NCI-H187 (cell line): Measurements from ENCODE around the gene FALEC.
A peak's percentile ranks its signal among the peaks of the same experiment; 100 is the strongest.

Source experiments
- DNase-seq, 2 experiments: peaks; one replicate each; lab custom pipeline; 2025; lab: John Stamatoyannopoulos, UW

Gene FALEC

DNA sequence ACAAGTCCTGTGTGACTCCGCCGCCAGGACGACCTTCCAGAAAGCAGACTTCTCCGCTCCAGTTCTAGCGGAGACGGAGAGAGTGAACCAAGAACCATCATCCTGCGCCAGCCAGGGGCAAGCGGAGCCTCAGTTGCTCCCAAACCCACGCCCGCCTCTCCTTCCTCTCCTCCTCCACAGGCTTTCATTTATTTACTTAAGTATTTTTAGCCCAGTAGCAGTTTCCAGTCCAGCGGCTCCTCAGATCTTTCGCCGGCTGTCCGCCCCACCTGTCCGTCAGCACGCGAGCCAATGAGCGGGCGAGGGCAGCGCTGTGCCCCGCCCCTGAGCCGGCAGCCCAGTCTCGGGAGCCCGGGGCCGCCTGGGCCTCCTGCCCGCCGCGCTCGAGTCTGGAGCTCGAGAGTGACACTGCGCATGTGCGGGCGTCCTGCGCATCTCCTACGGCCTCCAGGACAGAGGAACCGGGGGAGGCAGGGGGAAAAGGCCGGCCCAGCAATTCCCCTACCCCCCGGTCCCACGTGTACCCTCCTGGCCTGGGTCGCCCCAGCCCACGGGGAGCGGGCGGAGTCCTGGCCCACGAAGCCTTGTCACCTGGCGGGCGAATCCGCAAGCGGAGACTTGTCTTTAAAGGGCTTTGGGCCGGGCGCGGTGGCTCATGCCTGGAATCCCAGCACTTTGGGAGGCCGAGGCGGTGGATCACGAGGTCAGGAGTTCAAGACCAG is at the start of gene FALEC:
FALEC (plus strand) TSS at position 425 of the 722 bp plus-strand sequence.
- peak; percentile 98 to 100 for DNase-seq

DNA sequence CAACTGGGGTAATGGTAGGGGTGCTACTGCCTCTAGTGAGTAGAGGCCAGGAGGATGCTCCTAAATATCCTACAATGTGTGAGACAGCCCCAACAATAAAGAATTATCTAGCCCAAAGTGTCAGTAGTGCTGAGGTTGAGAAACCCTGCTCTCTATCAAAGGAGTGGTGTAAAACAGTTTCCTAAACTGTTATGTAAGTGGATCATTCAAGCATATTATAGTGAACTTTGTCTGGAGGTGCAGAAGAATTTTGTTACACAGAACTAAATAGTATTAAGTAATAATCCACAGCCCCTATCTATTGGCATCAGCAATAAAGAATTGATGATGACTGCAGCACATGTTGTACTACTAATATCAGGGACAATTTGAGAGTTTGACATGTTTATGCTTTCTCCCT is 48.6 kb upstream of the FALEC start:
- no peak for DNase-seq

DNA sequence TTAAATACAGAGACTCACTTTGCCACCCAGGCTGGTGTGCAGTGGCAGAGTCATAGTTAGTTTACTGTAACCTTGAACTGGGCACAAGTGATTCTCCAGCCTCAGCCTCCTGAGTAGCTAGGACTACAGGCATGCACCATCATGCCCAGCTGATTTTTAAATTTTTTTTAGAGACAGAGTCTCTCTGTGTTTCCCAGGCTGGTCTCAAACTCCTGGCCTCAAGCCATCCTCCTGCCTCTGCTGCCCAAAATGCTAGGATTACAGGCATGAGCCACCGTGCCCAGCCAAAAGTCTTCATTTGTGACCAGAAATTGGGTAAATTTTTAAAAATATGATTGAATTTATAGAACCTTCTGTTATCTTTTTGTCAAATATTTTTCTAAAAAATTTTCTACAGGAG is 46.3 kb upstream of the FALEC start:
- no peak for DNase-seq

DNA sequence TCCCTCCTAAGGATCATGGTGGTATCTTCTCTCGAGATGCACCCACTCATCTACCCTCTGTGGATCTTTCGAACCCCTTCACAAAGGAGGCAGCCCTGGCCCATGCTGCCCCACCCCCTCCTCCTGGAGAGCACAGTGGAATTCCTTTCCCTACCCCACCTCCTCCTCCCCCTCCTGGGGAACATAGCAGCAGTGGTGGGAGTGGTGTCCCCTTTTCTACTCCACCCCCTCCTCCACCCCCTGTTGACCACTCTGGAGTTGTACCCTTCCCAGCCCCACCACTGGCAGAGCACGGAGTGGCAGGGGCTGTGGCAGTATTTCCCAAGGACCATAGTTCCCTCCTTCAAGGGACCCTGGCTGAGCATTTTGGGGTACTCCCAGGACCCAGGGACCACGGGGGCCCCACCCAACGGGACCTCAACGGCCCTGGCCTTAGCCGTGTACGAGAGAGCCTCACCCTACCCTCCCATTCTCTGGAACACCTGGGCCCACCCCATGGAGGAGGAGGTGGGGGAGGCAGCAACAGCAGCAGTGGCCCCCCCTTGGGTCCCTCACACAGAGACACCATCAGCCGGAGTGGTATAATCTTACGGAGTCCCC is 42.9 kb upstream of the FALEC start:
- no peak for DNase-seq

DNA sequence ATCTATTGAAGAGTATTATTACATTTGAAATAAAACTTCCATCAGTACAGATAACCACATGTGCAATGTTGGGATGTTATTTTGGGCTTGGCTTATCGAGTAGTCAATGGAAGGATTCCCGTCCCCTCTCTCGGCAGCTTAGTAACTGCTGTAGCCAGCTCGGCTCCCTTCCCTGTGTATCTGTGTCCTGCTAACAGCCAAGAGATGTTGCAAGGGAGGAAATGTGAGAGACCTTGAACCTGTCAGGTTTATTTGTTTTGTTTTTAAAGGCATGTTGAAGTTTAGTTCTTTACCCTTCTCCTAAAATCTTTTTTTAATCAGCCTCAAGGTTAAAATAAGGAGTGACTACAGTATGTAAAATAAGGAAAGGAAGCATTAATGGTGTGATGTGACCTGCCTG is 41.9 kb upstream of the FALEC start:
- DNase-seq = no peak

DNA sequence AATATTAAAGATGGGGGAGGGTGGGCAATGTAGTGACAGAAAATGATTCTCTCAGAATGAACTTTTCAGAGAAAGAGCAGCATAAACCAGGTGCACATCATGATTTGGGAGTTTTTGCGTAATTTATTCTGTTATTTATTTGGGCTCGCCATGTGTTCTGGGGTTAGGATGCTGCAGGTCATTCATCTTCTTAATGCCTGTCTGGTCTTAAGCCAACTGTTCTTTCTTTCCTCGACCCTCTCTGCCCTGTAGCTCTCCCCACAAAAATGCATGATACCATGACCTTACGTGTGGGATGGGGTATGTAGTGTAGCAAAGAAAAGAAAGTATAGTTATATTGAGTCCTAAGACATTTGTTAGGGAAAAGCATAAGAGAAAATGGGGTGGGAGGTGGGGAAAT is 40.7 kb upstream of the FALEC start:
- no peak for DNase-seq

DNA sequence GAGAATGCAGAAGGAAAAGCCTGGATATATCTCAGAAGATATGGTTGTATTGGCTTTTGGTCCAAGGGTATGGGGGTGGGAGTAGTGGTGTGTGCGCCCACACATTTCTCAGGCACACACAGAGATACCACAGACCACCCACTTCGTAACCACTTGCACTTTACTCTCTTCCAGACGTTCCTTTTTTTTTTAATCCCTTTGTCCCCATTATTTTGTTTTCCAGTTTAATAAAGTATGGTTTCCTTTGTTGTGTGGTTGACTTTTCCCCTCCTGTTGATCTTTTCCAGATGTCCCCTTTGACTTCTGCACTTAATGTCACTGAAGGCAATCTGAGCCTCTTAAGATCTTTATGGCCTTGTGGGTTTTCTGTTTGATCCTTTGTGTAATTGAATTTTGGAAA is 38.8 kb upstream of the FALEC start:
- no peak for DNase-seq

DNA sequence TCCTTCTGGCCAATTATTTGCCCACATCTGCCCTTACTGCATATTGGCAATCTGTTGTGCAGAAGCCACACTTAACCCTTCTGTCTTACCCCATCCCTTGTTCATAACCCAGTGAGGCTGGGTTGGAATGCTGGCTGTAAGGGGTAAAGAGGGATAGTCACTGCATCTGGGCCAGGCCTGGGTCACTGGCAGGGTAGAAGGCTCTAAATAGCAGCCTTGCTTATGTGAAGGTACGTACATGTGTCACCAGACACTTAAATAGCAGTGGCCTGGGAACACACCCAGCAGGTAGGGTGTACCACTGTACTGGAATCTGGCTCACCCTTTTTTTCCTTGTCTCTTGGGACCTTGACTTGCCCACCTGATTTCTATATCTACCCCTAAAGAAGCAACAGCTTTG is 38.2 kb upstream of the FALEC start:
- DNase-seq = no peak

DNA sequence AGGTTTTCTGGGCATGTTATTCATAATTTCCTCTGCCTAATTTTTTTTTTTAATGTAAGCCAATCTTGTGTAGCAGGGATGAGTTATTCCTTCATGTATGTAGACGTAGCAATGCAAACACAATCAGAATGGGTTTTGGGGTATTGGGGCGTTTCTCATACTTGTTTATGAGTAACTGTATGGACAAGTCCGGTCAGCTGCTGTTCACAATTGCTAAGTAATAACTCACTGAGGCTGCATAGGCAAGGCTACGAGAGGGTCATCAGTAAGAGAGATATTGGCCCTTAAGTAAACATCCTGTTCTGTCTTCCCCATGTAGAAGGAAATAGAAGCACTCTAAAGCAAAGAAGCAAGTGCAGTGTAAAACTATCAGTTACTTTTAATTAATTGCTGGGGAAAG is 37.8 kb upstream of the FALEC start:
- DNase-seq = no peak

DNA sequence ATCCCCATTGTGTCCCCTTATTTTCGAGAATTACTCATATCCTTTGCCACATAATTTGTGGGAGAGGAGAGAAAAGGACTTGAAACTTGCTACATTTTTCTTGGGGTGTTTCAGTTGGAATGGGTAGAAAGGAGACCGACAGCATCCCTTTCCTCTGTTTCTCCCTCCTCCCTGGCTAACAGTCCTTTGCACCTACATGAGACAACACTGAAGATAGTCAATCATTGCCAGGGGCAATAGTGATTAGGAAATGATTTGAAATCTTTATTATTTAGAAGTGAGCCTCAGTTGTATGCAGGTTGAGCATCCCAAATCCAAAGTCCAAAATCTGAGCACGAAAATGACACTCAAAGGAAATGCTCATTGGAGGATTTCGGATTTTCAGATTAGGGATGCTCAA is 36.2 kb upstream of the FALEC start:
- DNase-seq = no peak

DNA sequence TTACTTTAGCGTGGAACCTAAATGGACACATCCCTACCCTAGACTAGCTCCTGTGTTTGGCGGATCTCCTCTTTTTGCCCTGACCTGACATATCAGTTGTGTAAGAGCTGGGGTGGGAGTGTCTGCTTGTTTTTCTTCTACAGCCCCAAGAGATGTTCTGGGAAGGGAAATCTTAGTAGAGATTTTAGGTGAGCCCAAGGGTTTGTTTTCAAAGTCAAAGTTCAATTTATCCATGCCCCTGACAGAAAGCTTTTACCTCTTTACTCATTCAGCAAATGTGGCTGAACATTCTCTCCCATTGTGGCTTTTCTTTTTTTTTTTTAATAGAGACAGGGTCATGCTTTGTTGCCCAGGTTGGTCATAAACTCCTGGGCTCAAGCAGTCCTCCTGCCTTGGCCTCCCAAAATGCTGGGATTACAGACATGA is 35.6 kb upstream of the FALEC start:
- DNase-seq = no peak

DNA sequence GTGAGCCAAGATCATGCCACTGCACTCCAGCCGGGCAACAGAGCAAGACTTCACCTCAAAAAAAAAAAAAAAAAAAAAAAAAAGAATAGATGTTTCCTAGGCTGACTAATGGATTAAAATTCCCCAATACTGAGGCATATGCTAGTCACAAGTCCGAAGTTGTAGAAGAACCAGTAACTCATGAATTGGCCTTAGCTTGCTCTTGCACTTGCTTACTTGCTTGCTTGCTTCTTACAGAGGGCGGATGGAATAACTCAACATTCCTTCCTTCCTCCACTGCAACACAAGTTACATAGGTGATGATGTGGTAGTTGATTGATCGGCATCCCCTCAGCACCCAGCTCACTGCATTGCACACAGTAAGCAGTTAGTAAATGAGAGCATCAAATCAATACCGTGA is 31.1 kb upstream of the FALEC start:
- no peak for DNase-seq

DNA sequence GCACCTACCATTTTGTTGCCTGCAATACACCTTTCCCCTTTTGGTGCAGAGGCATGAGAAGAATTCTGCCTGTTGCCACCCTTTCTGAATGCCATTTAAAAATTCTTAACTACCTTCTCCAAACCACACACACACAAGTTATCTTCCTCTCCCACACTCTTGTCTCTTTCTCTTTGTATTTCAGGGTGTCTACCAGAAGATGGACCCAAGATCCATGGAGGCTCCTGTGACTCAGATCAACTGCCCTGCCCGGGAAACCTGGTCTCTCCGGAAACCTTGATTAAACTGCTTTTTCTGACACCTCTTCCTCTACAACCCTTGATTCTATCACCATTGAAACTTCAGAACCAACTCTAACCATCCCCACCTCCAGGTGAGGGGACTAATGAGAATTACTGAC is 30.7 kb upstream of the FALEC start:
- no peak for DNase-seq

DNA sequence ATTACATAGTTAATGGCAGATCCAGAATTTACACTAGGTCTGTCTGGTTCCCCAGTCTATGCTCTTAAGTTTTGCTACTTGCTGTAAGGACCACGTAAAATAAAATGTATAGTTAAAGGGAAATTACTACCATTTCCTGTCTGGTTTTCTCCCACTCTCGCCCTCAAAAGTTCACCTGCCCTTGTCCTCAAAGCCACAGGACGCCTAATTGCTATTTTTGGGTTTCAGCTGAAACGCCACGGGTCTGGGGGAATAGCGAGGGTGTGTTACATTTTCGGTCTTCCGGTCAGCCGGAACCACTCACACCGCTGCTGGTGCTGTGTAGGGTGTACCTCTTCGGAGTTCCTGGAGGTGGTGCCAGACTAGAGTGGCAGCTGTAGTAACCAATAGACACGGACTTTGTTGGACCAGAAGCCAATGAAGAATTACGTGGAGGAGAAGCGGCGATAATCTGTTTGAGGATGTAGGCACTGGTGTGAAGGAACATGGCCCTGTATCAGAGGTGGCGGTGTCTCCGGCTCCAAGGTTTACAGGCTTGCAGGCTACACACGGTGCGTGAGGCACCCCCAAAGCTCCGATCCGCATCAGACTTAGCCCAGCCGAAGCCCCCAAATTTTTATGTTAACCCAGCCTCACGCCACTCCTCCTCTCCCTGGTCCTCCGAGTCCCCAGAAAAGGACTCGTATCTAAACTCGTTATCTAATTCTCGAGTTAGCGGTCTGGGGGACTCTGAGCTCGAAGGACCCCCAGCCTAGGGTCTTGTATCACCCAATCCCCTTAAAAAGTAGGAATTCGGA is 28.4 kb upstream of the FALEC start, which contains the start of gene TARS2:
TARS2 (plus strand) TSS at position 454 of the 797 bp plus-strand sequence; CDS start at position 486, 32 bp downstream.
- peak; percentile 98 to 100 for DNase-seq

DNA sequence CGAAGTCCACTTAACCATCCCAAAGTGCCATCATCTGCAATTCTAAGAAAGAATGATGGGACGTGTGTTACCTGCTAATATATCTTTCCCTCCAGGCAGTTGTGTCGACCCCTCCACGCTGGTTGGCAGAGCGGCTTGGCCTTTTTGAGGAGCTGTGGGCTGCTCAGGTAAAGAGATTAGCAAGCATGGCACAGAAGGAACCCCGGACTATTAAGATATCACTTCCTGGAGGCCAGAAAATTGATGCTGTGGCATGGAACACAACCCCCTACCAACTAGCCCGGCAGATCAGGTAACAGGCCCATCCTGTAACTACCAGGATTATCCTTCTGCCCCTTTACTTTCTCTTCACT is 27.8 kb upstream of the FALEC start:
- DNase-seq = no peak

DNA sequence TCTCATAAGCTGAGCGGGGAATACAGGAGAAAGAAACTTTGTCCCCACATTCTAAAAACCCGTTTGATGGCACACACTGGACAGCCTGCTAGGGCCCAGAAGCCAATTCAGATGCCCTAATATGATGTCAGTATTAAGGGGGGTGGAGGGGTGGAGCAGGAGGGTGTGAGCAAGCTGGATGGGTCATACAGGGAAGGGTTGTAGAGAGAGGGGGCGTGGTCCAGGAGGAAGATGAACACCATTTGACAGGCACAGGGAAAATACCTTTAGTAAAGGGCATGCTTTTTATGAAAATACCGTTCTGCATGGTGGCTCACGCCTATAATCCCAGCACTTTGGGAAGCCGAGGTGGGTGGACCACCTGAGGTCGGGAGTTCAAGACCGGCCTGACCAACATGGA is 22.4 kb upstream of the FALEC start:
- no peak for DNase-seq

DNA sequence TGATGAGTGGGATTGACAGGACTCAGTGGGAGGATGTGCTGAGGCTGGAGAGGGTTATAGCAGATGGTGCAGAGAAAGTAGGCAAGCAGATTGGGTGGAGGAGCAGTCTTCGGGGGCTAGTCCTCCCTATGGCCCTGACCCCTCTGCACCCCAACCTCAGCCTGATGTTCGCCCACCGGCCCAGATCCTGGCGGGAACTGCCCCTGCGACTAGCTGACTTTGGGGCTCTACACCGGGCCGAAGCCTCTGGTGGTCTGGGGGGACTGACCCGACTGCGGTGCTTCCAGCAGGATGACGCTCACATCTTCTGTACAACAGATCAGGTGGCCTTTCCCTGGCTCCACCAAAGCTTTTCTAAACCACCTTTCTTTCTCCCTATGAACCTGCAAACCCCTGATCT is 17.2 kb upstream of the FALEC start:
- DNase-seq = no peak

DNA sequence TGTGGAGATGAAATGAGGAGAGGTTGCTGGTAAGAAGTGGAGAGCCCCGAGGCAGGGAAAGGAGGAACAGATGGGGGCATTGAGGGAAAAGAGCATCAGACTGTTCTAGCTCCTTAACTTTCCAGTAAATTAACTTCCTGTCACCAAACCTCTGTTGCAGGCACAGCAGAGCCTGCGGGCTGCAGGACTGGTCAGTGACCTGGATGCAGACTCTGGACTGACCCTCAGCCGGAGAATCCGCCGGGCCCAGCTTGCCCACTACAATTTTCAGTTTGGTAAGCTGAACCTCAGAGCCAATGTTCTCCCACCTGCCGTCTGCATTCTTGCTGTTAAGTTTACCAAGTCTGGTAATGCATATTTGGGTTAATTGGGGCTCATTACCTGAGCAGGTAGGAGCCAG is 10.1 kb upstream of the FALEC start:
- DNase-seq = no peak

DNA sequence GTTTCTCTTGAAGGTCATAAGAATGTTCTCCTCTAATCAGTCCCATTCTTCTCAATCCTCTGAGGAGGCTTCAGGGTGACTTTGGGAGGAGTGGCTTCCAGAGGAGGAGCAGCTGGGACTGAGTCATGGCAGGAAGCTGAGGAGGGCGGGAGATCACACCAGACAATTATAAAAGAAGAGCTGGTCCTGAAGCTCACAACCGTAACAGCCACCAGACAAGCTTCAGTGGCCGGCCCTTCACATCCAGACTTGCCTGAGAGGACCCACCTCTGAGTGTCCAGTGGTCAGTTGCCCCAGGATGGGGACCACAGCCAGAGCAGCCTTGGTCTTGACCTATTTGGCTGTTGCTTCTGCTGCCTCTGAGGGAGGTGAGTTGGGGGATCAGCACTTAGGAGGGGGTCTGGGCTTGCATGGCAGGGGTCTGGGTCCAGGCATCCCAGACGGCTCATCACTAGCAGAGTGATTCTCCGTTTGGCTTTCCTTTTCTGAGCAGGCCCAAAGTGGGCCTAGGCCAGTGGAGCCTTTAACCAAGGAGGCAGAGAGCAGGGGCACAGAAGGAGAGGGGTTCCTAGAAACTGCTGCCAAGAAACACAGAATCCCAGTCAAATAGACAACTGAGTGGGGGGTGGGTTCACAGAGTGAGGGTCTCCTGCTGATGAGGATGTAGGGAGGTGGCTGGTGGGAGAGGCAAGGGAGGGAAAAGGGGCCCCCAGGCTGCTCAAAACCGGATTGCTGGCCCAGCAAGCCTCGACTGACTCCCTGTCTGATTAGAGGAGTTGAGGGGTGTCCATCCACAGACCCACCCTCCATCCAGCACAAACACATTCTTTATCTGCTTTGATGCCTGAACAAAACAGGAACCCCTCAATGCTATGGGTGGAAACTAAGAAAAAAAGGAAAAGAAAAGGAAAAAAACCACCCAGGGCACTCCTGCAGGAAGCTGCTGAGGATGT is 7.4 kb upstream of the FALEC start, which contains the start of gene ECM1:
ECM1 (plus strand) TSS at position 198 of the 953 bp plus-strand sequence; CDS start at position 299, 101 bp downstream.
- no peak for DNase-seq

DNA sequence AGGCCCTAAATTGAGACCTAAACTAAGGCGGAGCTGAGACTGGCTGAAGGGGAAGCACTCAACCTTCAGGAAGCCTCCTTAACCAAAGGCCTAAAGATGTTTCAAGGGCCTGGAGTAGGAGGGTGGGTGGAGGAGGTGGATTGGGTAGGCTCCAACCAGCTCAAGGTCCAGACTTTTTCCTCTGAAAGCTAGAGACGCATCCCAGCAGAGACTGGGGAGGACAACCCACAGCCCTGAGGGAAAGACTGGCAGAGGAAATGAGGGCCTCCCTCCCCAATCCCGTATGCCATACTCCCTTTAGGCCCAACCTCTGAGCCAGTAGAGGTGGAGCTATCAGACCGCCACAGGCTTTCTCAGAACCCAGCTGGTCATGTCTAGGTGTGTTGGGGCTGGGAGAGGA is 6.6 kb upstream of the FALEC start:
- DNase-seq = no peak

DNA sequence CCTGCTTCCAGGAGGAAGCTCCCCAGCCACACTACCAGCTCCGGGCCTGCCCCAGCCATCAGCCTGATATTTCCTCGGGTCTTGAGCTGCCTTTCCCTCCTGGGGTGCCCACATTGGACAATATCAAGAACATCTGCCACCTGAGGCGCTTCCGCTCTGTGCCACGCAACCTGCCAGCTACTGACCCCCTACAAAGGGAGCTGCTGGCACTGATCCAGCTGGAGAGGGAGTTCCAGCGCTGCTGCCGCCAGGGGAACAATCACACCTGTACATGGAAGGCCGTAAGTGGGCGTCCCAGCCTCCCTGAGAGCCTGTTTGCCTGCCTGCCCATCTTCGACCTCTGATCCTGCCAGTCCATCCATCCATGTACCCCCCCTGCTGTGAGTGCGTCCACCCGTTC is 4.0 kb upstream of the FALEC start:
- DNase-seq = no peak
